HG02588 (cell line): Measurements from ENCODE around the gene NFKB2.

Experiments
- ATAC-seq: cut with Tn5 transposase; IDR thresholded peaks from one replicate; pipeline ENCODE4 v1.9.1; 2021; ENCODE audit warnings: mild to moderate bottlenecking, moderate library complexity; ENCODE audit not compliant: unreplicated experiment

The NFKB2 gene

DNA sequence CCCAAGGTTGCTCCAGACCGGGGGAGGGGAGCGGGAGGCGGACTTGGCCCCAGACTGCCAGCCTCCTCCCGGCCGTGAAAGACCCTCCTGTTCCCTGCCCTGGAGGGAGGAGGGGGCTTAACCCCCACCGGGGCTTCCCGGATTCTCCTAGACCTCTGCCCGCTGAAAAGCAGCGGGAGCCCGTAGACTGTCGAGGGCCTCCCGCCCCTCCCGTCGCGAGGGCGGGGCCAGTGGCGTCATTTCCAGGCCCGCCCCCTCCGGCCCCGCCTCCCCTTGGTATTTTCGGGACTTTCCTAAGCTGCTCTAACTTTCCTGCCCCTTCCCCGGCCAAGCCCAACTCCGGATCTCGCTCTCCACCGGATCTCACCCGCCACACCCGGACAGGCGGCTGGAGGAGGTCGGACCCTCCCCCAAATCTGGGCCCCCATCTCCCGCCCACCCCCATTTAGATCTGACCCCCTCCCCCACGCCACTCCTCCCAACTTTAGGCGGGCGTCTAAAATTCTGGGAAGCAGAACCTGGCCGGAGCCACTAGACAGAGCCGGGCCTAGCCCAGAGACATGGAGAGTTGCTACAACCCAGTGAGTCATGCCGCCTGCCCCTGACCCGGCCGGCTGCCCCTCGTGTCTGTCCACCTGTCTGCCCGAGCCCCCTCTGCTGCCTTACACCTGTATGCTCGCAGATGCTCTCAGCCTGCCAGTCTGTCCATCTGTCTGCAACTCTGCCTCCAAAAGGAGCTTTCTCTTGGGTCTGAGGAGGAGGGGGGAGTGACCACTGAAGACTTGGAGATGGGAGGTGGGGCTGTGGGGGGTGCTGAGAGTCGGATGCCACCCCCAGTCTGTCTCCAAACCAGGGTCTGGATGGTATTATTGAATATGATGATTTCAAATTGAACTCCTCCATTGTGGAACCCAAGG is at the start of gene NFKB2:
TSS of gene NFKB2 (plus strand) at position 306 of the 917 bp plus-strand sequence. CDS start at position 561, 255 bp downstream.
- peak; percentile 25 for ATAC-seq

GRCh38 chr10:102347236-102347828 is 48.2 kb upstream of the NFKB2 start:
- ATAC-seq: no peak

DNA sequence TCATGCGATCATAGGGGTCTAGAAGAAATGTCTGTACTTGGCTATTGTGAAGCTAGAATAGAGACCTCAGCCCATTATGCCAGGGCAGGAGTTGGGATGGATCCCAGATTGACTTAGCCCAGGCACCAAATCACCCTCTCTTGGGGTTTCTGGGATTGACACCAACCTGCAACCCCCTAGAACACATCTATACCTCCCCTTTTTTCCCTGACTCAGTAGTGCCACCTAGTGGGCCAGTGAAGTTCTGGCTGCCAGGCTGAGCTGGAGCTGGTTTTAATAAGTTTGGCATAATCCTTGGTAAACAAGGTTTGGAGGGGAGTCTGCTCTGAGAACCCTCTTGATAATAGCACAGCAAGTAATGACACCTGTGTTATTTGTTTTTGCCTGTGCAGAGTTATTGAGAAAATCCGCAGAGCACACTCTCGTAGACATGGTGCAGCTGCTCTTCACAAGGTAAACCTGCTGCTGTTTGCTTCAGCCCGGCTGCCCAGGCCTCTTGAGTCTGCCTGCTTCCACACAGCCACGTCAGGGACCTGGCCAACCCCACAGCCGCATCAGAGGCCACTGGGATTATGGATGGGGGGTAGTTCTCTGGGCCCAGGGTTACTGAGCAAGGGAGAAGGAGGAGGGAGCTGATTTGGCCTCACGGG is 43.3 kb upstream of the NFKB2 start:
- ATAC-seq: no peak

GRCh38 chr10:102354451-102354850 is 41.1 kb upstream of the NFKB2 start:
- no peak for ATAC-seq

- ATAC-seq: no peak
These were observed 36.7 kb upstream of the NFKB2 start for GRCh38 chr10:102358712-102359382.

DNA sequence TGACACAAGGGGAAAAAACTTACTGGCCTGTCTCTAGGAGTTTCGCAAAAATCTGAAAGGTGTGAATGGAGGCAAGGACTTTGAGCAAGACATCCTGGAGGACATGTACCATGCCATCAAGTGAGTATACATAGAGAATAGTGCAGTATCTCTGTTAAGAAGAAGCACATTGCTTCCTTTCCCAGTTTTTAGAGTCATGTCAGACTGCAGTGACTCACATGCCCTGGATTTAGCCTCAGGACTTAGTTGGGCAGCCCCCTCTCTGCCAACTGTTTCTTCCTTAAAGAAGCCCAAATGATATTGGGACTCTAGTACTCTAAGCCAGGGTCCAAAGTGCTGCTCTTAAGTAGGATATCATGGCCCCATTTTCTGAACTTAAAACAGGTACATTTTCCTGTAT is 28.1 kb upstream of the NFKB2 start:
- no peak for ATAC-seq

- no peak for ATAC-seq
These were observed 27.4 kb upstream of the NFKB2 start for GRCh38 chr10:102368077-102368476.

DNA sequence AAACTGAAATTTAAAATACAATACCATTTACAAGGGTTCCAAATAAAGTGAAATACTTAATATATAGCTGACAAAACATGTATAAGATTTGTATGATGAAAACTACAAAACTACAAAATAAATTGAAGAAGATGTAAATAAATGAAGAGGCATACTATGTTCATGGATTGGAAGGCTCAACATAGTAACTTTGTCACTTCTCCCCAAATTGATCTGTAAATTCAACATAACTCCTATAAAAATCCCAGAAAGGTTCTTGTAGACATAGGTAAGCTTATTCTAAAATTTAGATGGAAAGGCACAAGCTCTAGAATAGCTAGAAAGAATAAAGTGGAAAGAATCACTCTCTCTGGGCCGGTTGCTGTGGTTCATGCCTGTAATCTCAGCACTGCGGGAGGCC is 24.2 kb upstream of the NFKB2 start:
- no peak for ATAC-seq

- no peak for ATAC-seq
These were observed 20.3 kb upstream of the NFKB2 start for GRCh38 chr10:102375250-102375649.

DNA sequence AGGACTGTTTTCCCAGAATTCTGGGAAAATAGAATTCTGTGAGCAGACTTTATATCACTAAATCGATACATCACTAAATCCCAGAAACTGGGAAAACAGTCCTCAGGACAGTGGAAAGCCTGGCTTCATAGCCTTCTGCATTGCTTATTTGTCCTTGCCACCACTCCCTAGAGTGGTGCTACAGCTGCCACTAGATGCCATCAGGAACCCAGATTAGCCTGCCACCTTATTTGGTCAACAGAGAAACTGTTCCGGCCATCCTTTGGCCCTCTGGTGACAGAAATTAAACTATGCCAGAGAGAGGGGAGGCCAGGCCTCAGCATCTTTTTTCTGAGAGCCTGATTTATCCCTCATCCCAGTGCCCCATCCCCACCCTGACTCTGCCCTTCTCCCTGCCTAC is 19.6 kb upstream of the NFKB2 start:
- ATAC-seq: no peak

DNA sequence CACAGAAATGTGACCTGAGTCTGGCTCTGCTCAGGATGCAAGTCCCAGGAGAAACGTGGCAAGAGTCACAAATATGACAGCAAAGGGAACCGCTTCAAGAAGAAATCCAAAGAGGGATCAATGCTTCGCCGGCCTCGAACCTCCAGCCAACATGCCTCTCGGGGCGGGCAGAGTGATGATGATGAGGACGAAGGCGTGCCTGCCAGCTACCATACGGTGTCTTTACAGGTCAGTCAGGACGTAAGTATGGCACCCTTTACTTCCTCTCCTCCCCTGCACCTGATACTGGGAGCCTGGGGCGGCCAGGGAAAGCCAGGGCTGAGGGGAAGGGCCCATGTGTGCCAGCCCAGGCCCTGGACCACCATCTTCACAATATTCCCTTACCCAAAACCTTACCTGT is 18.6 kb upstream of the NFKB2 start:
- no peak for ATAC-seq

DNA sequence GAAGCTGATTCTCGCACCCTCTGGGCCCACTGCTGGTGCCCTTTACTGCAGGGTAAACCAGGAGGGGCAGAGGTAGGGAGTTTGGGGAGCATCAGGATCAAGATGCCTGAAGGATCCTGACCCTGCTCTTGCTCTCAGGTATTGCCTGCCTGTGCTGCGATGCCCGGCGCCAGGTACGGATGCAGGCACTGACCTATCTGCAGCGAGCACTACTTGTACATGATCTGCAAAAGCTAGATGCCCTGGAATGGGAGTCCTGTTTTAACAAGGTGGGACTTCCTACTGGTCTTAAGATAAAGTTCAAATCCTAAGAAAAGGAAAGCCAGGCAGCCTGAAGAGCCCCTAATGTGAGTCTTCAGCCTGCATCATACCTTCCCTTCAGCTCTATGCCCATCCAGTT is 16.1 kb upstream of the NFKB2 start:
- ATAC-seq: no peak

DNA sequence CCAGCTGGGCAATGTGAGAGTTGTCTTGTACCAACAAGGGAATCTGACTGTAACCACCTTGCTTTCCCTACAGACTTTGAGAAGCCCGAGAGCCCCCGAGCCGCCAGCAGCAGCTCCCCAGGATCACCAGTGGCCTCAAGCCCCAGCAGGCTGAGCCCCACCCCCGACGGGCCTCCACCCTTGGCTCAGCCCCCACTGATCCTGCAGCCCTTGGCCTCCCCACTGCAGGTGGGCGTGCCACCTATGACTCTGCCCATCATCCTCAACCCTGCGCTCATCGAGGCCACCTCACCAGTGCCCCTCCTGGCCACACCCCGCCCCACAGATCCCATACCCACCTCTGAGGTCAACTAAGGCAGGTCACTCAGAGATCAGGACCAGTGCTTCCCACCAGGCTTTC is 13.5 kb upstream of the NFKB2 start:
- no peak for ATAC-seq

- ATAC-seq: no peak
These were observed 12.6 kb upstream of the NFKB2 start for GRCh38 chr10:102382871-102383270.

- ATAC-seq: no peak
These were observed 11.5 kb upstream of the NFKB2 start for GRCh38 chr10:102384053-102384452.

DNA sequence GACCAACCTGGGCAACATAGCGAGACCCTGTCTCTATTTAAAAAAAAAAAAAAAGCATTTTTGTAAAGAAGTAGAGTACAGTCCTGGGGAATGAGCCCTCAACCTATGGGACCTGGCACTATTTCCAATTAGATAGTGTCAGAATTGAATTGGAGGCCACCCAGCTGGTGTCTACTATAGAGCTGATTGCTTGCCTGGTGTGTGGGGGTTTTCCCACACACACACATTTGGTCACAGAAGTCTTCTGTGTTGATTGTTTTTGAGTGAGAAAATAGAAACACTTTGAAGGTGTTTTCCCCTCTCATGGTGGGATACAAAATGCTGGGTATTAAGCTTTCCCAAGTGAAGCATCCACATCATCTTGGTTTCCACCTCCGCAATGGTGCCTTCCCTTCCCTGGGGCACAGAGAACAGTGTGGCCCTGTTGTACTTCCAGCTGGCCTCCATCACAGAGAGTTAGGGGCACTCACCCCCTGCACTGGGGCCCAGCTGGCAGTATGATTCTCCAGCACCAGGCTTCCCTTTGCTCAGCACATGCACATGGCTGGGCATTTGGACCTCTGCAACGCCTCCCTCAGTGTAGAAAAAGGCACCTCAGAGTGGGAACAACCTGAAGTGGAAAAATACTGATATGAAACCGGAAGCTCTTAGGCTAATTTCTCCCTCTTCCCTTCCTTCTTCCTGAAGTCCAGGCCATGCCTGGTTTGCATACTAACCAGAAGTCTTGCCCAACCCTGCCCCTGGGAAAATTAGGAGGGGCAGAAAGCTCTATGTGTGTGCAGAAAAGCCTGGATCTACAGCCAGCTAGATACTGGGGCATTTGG is 10.7 kb upstream of the NFKB2 start:
- no peak for ATAC-seq

- ATAC-seq: no peak
These were observed 5.6 kb upstream of the NFKB2 start for GRCh38 chr10:102389894-102390293.

GRCh38 chr10:102392306-102392705 is 3.2 kb upstream of the NFKB2 start:
- ATAC-seq: no peak

- ATAC-seq: no peak
These were observed 2.0 kb upstream of the NFKB2 start for GRCh38 chr10:102393411-102394078.
